GM12874 (cell line): ENCODE results near the gene KLK14.

Source experiments
- CTCF ChIP-seq: IDR thresholded peaks from 2 replicates; pipeline ENCODE4 v1.5.1; 2011; ENCODE audit warnings: low read depth, mild to moderate bottlenecking, control low read depth, low read length, moderate library complexity; ENCODE audit not compliant: insufficient read depth

The KLK14 gene

DNA sequence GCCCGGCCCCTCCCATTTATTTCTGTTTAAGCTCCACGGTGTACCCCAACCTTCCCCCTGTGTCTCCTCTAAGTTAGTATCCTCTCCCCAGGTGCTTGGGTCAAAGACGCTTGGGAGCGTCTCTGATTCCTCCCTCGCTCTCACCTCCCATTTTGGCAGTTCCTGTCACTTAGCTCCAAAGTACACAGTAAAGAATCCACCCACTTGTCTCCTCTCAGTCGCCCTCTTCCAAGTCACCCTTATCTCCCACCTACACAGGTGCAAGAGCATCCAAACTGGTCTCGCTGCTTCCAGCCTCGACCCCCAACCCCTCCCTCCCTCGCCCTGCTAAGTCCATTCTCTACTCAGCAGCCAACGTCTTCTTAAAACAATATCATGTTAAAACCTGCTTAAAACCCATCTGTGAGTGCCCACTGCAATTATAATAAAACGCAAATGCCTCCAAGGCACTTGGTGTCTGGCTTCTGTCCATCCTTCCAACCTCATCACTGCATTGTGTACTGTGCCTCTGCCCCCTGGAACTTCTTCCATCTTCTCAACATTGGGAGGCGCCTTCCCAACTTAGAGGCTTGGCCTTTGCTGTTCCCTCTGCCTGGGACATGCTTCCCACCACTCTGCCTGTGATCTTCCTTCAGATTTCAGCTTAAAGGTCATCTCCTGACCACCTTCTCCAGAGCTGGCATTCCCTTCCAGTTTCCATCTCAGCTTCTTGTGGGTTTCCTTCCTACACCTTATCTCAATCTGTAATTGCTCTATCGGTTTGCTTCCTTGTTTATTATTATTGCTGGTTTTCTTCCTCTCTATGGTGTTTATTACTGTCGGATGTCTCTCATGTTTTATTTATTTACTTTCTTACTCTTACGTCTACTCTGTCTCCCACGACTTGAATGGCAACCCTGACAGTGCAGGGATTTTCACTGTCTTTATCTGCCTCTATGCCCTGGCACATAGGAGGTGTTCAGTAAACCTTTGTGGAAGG is 9.5 kb upstream of the KLK14 start:
- no peak for TF ChIP-seq CTCF

DNA sequence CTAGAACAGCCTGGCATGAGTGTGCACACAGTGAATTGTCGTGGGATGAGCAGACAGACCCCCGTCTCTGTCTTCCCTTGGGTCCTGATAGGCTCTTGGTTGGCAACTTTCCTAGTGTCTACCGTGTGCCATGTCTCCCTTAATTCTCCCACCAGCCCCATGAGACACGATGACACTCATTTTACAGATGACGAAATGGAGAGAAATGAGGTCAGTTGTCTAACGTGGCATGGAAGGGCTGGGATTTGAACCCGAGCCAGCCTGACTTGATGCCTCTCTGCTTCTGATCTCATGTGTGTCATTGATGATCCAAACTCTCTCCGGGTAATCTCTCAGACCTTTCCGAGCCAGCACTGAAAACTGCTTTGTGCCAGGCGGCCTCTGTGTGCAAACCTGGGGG is 8.4 kb upstream of the KLK14 start:
- TF ChIP-seq CTCF, result no peak

DNA sequence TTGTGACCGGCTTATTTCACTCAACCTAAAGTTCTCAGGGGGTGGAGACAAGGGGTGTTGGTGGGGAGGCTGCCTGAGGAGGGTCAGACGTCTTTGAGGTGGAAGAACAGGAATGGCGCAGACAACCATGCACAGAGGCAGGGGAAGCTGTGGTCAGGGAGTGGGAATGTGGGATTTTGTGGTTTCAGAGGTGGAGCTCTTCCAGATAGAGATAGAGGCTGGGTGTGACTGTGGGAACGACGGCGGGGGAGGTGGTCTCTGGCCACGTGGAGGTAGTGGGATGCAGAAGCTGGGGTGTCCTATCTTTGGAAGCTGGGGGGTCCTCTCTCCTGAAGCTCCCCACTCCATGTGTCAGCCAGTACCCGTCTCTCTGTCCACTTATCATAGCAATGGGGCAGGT is 7.8 kb upstream of the KLK14 start:
- no peak for TF ChIP-seq CTCF

GRCh38 chr19:51089786-51090185 is 7.1 kb upstream of the KLK14 start:
- TF ChIP-seq CTCF, result no peak

- TF ChIP-seq CTCF, result no peak
These were observed 3.6 kb upstream of the KLK14 start for GRCh38 chr19:51086153-51086850.

- TF ChIP-seq CTCF, result no peak
These were observed 1.8 kb upstream of the KLK14 start for GRCh38 chr19:51084505-51084904.

DNA sequence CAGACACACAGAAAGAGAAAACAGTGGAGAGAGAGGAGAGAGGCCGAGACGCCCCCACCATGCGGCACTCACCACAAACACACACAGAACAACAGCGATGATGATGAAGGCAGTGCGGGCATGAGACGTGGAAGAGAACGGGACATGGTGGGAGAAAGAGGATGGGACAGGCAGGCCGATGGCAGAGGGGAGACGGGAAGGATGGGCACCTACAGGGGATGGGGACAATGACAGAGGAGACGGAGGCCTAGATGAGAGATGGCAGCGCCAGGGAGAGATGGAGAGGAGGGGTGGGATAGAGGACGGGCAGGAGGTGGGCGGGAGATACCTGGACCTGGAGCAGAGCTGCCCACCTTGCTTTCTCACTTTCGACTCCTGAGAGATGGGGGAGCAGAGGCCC is 1.1 kb upstream of the KLK14 start:
- no peak for TF ChIP-seq CTCF
